NOMO-1 treated with dmso at 0.1 percent for 144 hours (cell line): Measurements from ENCODE around the gene IRF7.

Experiments
- DNase-seq: peaks from one replicate; lab custom pipeline; 2025; ENCODE audit not compliant: unreplicated experiment; lab: John Stamatoyannopoulos, UW

Gene IRF7

DNA sequence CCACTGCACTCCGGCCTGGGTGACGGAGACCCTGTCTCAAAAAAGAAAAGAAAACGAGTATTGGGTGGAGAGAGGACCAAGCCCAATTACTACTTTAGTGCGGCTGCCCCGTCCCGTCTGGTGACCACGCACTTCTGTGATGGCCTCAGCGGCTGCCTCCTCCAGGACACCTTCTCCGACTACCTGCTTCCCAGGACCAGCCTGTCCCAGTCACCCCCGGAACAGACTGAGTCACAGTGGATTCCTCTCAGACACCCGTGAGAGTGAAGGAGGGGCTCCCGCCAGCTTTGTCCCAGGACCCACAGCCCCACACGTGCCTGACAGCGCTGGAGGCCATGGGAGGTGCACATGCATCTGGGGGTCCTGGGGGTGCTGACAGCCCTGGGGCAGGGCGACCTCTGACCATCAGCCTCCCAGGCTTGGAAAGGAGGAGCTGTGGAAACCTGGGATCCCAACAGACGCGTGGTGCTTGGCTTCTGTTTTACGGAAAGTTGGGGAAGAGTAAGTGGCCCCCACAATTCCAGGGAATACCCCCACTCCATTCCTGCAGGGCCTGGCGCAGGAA is 26.1 kb upstream of the IRF7 start:
- no peak for DNase-seq

DNA sequence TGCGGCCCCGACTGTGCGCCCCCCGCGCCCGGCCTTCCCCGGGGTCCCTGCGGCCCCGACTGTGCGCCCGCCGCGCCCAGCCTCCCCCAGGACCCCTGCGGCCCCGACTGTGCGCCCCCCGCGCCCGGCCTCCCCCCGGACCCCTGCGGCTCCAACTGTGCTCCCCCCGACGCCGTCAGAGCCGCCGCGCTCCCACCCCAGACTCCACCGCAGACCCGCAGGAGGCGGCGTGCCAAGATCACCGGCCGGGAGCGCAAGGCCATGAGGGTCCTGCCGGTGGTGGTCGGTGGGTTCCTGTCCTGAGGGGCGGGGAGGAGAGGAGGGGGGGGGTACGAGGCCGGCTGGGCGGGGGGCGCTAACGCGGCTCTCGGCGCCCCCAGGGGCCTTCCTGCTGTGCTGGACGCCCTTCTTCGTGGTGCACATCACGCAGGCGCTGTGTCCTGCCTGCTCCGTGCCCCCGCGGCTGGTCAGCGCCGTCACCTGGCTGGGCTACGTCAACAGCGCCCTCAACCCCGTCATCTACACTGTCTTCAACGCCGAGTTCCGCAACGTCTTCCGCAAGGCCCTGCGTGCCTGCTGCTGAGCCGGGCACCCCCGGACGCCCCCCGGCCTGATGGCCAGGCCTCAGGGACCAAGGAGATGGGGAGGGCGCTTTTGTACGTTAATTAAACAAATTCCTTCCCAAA is 24.4 kb upstream of the IRF7 start:
- no peak for DNase-seq

DNA sequence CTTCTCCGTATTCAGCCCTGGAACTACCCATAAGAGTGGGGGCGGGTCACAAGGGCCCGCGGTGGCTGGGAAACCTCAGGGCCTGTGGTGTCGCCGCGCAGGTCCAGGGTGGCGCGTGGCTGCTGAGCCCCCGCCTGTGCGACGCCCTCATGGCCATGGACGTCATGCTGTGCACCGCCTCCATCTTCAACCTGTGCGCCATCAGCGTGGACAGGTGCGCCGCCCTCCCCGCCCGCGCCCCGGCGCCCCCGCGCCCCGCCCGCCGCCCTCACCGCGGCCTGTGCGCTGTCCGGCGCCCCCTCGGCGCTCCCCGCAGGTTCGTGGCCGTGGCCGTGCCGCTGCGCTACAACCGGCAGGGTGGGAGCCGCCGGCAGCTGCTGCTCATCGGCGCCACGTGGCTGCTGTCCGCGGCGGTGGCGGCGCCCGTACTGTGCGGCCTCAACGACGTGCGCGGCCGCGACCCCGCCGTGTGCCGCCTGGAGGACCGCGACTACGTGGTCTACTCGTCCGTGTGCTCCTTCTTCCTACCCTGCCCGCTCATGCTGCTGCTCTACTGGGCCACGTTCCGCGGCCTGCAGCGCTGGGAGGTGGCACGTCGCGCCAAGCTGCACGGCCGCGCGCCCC is 23.7 kb upstream of the IRF7 start:
- DNase-seq, result no peak

GRCh38 chr11:638631-639331 is 23.0 kb upstream of the IRF7 start:
- DNase-seq, result no peak

DNA sequence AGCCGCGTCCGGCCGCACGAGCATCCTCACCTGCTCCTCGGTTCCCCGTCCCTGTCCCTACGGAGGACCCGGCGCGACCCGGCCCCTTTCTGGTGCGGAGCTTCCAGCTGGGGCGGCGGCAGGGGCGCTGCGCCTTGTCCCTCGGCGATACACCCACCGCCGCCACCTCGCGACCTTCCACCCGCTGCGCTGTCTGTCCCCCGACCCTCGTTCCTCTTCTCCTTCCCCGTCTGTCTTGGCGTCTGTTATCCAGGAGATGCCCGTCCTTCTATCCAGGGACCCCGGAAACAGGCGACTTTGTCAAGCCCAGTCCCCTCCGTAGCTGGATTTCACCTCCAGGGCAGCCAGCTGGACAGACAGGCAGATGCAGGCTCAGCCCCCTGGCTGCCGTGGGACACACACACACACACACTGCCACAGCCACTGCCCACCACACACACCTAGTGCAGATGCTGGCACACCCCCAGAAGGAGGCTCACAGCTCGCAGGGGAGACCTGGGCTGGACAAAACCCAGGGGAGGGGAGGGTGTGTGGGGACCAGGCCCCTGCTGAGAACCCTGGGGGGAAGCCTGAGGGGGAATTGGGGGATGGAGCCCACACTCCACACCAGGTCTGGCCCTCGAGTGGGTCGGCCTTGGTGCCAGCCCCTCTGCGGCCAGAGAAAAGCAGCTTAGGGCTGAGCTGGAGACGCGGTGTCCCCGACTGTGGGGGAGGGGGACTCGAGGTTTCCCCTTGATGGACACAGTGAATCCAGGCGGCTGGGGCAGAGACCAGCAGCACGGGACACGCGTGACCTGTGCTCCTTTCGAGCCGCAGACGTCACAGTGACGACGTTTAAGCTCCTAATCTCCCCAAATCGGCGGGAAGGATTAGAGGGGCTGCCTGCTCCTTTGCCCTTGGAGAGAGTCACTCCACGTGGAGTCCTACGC is 22.1 kb upstream of the IRF7 start:
- DNase-seq, result no peak

- DNase-seq, result no peak
Observed at GRCh38 chr11:637333-637592, 21.5 kb upstream of the IRF7 start.

- no peak for DNase-seq
Observed at GRCh38 chr11:636511-637332, 21.0 kb upstream of the IRF7 start, which contains the start of gene DRD4. Gene DRD4 (plus strand): TSS chr11:637269. CDS start chr11:637305, 36 bp downstream.

DNA sequence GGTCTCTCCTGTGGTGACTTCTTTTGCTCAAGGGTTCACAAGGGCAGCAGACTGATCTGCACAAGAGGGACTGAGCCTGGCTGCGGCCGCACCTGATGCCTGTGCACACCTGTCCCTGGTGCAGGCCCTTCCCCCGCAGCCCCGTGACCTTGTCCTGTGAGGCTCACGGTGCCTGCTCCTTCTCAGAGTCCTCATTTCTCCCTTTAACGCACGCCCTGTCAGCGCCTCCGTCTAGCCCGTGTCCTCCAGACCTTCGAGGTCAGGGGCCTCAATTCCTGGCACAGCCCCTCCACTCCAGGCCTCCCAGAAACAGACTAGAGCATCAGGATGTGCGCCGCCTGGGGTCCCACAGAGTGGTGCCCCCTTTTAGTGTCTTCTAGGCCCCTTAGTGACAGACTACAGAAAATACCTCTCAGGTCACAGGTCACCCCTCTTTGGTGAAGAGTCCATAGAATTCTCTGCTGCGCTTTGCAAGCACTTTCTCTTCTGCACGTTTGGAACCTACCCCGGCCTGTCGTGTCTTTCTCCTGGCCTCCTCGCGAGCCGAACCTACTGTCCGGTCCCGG is 20.3 kb upstream of the IRF7 start:
- DNase-seq, result no peak

GRCh38 chr11:630871-631270 is 15.1 kb upstream of the IRF7 start:
- DNase-seq, result no peak

DNA sequence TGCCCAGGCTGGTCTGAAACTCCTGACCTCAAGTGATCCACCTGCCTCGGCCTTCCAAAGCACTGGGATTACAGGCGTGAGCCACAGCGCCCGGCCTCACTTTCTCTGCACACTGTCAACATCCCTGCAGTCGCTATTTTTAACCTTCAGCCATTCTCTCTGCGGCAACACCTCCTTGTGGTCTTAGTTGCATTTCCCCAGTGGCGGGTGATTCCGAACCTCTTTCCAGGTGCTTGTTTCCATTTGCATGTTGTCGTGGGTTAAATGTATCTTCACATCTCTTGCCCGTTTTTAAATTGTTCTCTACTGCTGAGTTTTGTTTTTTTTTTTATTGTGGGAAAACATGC is 13.5 kb upstream of the IRF7 start:
- DNase-seq, result no peak

DNA sequence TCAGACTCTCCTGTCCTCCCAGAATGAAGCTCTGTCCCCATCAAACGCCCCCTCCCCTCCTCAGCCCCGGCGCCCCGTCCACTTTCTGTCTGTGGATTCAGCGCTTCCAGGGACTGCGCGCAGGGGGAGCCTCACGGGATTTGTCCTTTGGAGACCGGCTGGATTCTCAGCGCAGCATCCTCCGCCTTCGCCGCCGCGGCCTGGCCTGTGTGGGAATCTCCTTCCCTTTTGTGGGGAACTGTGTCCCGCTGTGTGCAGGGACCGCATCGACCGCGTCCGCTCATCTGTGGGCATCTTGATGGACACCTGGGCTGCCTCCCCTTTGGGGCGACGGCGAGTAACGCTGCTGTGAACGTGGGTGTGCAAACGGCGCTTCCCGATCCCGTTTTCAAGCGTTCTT is 12.3 kb upstream of the IRF7 start:
- DNase-seq, result no peak

DNA sequence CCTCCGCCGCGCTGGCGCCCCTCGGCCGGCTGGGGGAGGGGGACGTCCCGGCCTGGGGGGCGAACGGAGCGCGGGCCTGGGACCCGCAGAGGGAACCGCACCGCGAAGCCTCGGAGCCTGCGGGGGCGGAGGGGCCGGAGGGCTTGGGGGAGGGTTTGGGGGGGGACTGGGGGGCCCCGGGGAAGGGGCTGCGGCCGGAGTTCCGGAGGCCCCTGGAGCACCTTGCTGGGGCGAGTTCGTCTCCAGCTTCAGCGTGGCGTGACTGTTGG is 11.5 kb upstream of the IRF7 start:
- DNase-seq, result no peak

DNA sequence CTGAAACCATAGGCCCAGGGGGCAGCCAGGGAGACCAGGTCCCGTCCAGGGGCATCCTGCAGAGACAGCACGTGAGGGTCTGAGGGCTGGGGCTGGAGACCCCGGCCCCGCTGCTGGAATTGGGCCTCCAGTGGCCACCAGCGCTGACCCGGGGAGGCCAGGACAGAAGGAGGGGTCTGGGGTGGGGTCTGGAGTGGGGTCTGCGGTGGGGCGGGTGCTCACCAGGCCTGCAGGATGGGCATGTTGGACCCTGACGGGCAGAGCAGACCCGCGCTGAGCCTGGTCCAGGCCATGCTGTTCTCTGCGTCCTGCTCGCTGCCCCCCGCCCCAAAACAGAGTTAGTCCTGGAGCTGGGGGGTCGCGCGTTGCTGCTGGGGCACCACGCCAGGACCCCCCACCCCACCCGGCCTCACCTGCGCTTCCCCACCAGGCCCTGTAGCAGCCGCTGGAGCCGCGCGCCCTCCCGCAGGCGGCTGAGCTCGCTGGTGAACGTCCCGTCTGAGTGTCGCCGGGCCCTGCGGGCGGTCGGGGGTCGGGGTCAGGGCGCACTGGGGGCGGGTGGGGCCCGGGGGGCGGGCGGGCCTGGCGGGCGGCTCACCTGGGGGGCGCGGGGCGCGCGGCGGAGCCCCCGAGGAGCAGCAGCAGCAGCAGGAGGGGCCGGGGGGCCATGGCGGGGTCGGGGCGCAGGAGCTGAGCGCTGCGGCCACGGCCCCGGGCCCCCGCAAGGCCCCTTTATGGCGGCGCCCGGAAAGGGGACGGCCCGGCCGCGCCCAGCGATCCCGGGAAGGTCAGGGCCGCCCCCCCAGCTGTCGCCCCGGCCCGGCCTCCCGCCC is 10.9 kb upstream of the IRF7 start, which contains the start of gene SCT:
Gene SCT (minus strand): TSS at position 707 of the 833 bp plus-strand sequence. CDS start 38 bp downstream, at position 669.
- no peak for DNase-seq

DNA sequence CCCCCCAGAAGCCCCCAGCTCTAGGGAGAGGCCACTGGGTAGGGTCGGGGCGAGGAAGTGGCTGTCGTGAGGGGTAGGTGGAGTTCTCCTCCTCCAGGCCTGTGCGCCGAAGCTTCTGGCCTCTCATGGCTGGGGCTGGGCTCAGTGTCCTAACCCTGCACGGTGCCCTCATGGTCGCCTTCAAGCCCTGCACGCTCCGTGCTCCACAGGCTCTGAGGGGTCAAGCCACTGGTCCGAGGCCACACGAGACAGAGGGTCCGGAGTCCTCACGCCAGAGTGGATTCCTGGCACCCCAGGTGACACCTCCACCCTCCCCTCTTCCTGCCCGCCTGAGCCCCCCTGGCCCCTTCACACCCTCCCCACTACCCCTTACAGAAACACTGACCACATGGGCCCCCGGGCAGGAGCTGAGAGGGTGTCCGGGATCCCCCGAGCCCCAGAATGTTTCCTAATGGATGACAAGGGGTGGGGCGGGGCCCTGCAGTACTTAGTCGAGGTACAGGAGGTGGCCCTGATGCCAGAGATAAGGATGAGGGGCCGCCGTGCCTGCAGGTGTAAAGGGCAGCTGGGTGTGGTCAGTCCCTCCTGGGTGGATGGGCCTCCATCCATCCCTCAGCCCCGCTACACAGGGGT is 10.0 kb upstream of the IRF7 start:
- DNase-seq, result no peak

DNA sequence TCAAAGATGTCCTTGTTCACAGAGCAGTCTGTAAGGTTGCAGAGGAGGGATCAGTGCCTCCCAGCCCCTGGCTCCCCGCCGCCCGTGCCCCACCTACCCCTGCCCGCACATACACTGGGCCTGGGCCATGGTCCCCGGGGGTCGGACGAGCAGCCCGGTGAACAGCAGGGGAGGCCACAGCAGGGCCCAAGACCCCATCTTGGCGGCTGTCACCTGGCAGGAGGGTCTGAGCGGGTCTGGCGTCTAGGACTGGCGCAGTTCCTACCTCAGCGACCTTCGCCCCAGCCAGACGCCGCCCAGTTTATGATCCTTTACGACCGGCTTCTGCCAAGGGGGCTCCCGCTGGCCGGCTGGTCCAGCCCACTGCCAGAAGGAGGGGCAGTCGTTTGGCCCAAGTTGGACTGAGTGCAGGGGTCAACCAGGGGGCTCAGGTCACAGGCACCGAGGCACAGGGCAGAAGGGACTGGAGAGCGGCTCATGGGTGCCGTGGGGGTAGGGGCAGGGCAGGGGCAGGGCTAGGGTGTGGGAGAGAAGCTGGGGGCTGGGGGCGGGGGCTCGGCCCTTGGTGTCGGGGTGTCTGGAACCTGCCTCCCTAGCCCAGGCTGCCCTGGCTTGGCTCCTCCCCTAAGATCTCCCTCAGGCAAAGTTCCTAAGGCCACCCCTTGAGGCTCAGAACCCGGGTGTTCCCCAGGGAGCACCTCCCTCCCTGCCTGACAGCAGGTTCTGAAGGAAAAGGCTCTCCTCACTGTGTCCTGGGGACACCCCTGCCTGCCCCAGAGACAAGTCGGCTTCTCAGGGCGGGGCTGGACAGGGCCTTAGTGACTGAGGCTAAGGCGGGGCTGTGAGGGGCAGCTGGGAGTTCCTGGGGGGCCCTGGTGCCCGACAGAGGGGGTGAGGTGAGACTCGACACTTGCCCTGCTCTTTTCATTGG is 9.2 kb upstream of the IRF7 start, which contains the start of gene CDHR5:
Gene CDHR5 (minus strand): TSS at position 251 of the 931 bp plus-strand sequence. CDS start 53 bp downstream, at position 198.
- no peak for DNase-seq

GRCh38 chr11:623999-624704 is 8.4 kb upstream of the IRF7 start:
- DNase-seq, result no peak

DNA sequence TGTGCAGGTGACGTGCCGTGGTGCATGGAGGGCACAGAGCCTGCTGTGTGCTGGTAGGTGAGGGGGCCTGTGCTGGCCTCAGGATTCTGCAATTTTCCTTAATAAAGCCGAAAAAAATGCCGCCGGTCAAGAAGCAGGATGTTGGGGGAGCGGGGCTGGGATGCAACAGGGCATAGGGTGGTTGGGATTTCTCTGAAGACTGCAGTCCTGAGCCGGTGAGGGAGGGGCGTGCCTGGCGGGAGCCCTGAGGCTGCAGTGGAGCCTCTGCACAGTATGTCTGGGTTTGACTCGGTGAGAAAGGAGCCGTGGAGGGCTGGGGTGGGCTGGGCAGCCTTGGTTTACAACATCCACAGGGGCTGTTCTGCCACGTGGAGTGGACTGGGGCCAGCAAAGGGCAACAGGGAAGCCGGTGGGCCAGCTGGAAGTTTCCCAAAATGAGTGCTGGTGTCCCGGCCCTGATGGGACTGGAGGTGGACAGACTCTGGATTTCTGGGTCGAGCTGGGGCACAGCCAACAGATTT is 7.7 kb upstream of the IRF7 start:
- DNase-seq, result no peak
